Measurements from ENCODE around the gene GBP7. TPM values are rescaled to one million over a fixed set of nuclear protein-coding genes. Genes with fewer than 3 reads are reported as not detected.

GBP7 gene
- total RNA-seq, 4 donors from 2014 or later, result not detected

GRCh38 chr1:89200663-89201062 lies 24.9 kb upstream of the GBP7 start:
- no peak overlapping the region for H3K27ac ChIP-seq (replicated peaks in 1 of 4)

GRCh38 chr1:89199525-89200031 lies 23.8 kb upstream of the GBP7 start:
- Histone ChIP-seq H3K4me3 (peak overlapping the region; percentile 49 to 59 (median 54)), H3K36me3 (no peaks in the 10 kb centered on the region), H3K4me1 (peaks cover 0 to 21% (median 9%) of the 10 kb centered on the region in 4 donors), H3K9me3 (no peaks in the 10 kb centered on the region), H3K27me3 (no peaks in the 10 kb centered on the region), H3K27ac (replicated peaks in 1 of 4) (peak overlapping the region; percentile 61 to 71 (median 66))
- TF ChIP-seq EP300 (IDR thresholded peaks at IDR 0.05), result no peak
- no peak for TF ChIP-seq CTCF (IDR thresholded peaks at IDR 0.05)
- no peak for TF ChIP-seq POLR2A (IDR thresholded peaks at IDR 0.05; ENCODE audit: low read depth)
- no peak for TF ChIP-seq POLR2AphosphoS5 (IDR thresholded peaks at IDR 0.05)
- 64% methylated on average over 1 of the region's 1 CpG for WGBS
- intact Hi-C loops (cut with DNase I), result no loop called here
- no peak for DNase-seq (ENCODE audit: extremely low spot score)

More at GRCh38 chr1:89200663-89201062, 24.9 kb upstream of the GBP7 start:
- peaks cover 0 to 21% (median 9%) of the 10 kb centered on the region in 4 donors for H3K4me1 ChIP-seq
- peaks cover 0 to 9% (median 3%) of the 10 kb centered on the region in 4 donors for H3K9me3 ChIP-seq
- TF ChIP-seq POLR2A (IDR thresholded peaks at IDR 0.05; ENCODE audit: low read depth) (no peak), EP300 (IDR thresholded peaks at IDR 0.05) (no peak), POLR2AphosphoS5 (IDR thresholded peaks at IDR 0.05) (no peak), CTCF (IDR thresholded peaks at IDR 0.05) (no peak)
- H3K36me3 ChIP-seq, result no peaks in the 10 kb centered on the region
- no peak for DNase-seq (ENCODE audit: extremely low spot score)
- intact Hi-C loops (cut with DNase I), result no loop called here
- 28% methylated on average over 2 of the region's 2 CpGs for WGBS
- no peaks in the 10 kb centered on the region for H3K27me3 ChIP-seq
- H3K4me3 ChIP-seq, result no peak overlapping the region

- H3K36me3 ChIP-seq, result peaks cover 0 to 3% (median 0%) of the 10 kb centered on the region in 4 donors
- WGBS, result 28% methylated on average over 11 of the region's 21 CpGs
- TF ChIP-seq POLR2AphosphoS5 (IDR thresholded peaks at IDR 0.05) (peak in 1 of 2 donors; percentile 49), EP300 (IDR thresholded peaks at IDR 0.05) (no peak)
- no peaks in the 10 kb centered on the region for H3K27me3 ChIP-seq
- H3K9me3 ChIP-seq, result no peaks in the 10 kb centered on the region
- no peak for DNase-seq (ENCODE audit: extremely low spot score)
- peaks cover 0 to 21% (median 9%) of the 10 kb centered on the region in 4 donors for H3K4me1 ChIP-seq
- peak within 1 kb of the TSS; percentile 61 to 71 (median 66) for H3K27ac ChIP-seq (replicated peaks in 1 of 4)
- intact Hi-C loops (cut with DNase I), result no loop called here
- H3K4me3 ChIP-seq, result peak within 1 kb of the TSS; percentile 49 to 59 (median 54)
Measured at GRCh38 chr1:89198491-89199072, 22.8 kb upstream of the GBP7 start, which contains the start of gene GBP4. Gene GBP4, minus strand, starts transcription at chr1:89198942. Its CDS starts 108 bp downstream, at chr1:89198834.

GRCh38 chr1:89198081-89198480 lies 22.3 kb upstream of the GBP7 start:
- Histone ChIP-seq H3K9me3 (no peaks in the 10 kb centered on the region), H3K27ac (replicated peaks in 1 of 4) (peak overlapping the region; percentile 61 to 71 (median 66))

More at GRCh38 chr1:89198081-89198480, 22.3 kb upstream of the GBP7 start:
- Histone ChIP-seq H3K4me1 (peaks cover 0 to 21% (median 9%) of the 10 kb centered on the region in 4 donors), H3K27me3 (no peaks in the 10 kb centered on the region), H3K36me3 (peaks cover 0 to 8% (median 0%) of the 10 kb centered on the region in 4 donors), H3K4me3 (peak overlapping the region; percentile 49 to 59 (median 54))
- intact Hi-C loops (cut with DNase I), result no loop called here
- TF ChIP-seq POLR2A (IDR thresholded peaks at IDR 0.05; ENCODE audit: low read depth), result no peak
- no peak for TF ChIP-seq CTCF (IDR thresholded peaks at IDR 0.05)
- no peak for TF ChIP-seq POLR2AphosphoS5 (IDR thresholded peaks at IDR 0.05)
- TF ChIP-seq EP300 (IDR thresholded peaks at IDR 0.05), result no peak
- WGBS, result 30% methylated on average over 8 of the region's 8 CpGs
- DNase-seq (ENCODE audit: extremely low spot score), result no peak
